K562 (cell line): ENCODE measurements around the gene KIAA0319L. TPM values are rescaled to one million over a fixed set of nuclear protein-coding genes. Genes with fewer than 3 reads are reported as not detected.
A peak's percentile ranks its signal among the peaks of the same experiment; 100 is the strongest.

Experiments
- ATF4 ChIP-seq: fragments of 450-650 bp; formaldehyde crosslinking; IDR thresholded peaks from 2 replicates; pipeline ENCODE4 v1.4.0; 2022; ENCODE audit warnings: mild to moderate bottlenecking, moderate library complexity
- CREB1 ChIP-seq, 2 experiments: sonication (generic) in 1 of 2; formaldehyde crosslinking in 1 of 2; IDR thresholded peaks; 2 replicates each; pipeline versions ENCODE4 v1.6.1 to v1.8.0; 2012 to 2022; ENCODE audit warnings: inconsistent platforms in 1 of 2, mild to moderate bottlenecking in 1 of 2, missing genetic modification reagents in 1 of 2, moderate library complexity in 1 of 2
- CREBBP ChIP-seq: IDR thresholded peaks from one replicate; pipeline ENCODE4 v1.6.1; 2012; ENCODE audit warnings: low read depth, mild to moderate bottlenecking, control low read depth, inconsistent platforms, low read length
- CREM ChIP-seq: IDR thresholded peaks from 2 replicates; pipeline ENCODE4 v1.6.1; 2014; ENCODE audit warnings: antibody characterized with exemption, low read depth
- E2F3 ChIP-seq: fragments of 250-450 bp; sonication (Bioruptor Pico); IDR thresholded peaks from 2 replicates; pipeline ENCODE4 v1.4.0; 2020; ENCODE audit warnings: mild to moderate bottlenecking
- EHMT2 ChIP-seq: fragments of 450-650 bp; IDR thresholded peaks from 2 replicates; pipeline ENCODE4 v1.6.1; 2018; ENCODE audit warnings: antibody characterized with exemption
- LEF1 ChIP-seq: fragments of 450-650 bp; IDR thresholded peaks from 2 replicates; pipeline ENCODE4 v1.6.1; 2016; ENCODE audit warnings: mild to moderate bottlenecking
- MTA1 ChIP-seq: fragments of 450-650 bp; IDR thresholded peaks from 2 replicates; pipeline ENCODE4 v1.6.1; 2017; ENCODE audit warnings: borderline replicate concordance
- NFE2 ChIP-seq: IDR thresholded peaks from 2 replicates; pipeline ENCODE4 v1.6.1; 2014; ENCODE audit warnings: antibody characterized with exemption, low read depth
- NFXL1 ChIP-seq: fragments of 450-650 bp; formaldehyde crosslinking; IDR thresholded peaks from 2 replicates; pipeline ENCODE4 v1.4.0; 2021; ENCODE audit warnings: mild to moderate bottlenecking
- NRF1 ChIP-seq, 2 experiments: fragments of 450-650 bp; IDR thresholded peaks in 1 of 2; conservative IDR thresholded peaks in 1 of 2; 2 replicates each; pipeline ENCODE4 v1.6.1; 2014; ENCODE audit warnings: mild to moderate bottlenecking in 2 of 2
- PATZ1 ChIP-seq: fragments of 250-450 bp; sonication (Bioruptor Pico); IDR thresholded peaks from 2 replicates; pipeline ENCODE4 v1.5.0; 2020; ENCODE audit warnings: mild to moderate bottlenecking, borderline replicate concordance
- RFX7 ChIP-seq: fragments of 250-450 bp; sonication (Bioruptor Pico); IDR thresholded peaks from 2 replicates; pipeline ENCODE4 v1.5.1; 2021; ENCODE audit warnings: mild to moderate bottlenecking
- SMAD4 ChIP-seq: fragments of 250-450 bp; sonication (Bioruptor Pico); conservative IDR thresholded peaks from 2 replicates; pipeline ENCODE4 v1.8.0; 2021; ENCODE audit warnings: inconsistent platforms, mild to moderate bottlenecking, moderate library complexity
- SNRNP70 ChIP-seq: fragments of 200-400 bp; formaldehyde crosslinking; optimal IDR thresholded peaks from 2 replicates; pipeline ENCODE3; 2017; ENCODE audit warnings: low read depth, low read length
- SOX6 ChIP-seq: fragments of 450-650 bp; IDR thresholded peaks from 2 replicates; pipeline ENCODE4 v1.6.1; 2014; ENCODE audit warnings: mild to moderate bottlenecking
- TBP ChIP-seq: optimal IDR thresholded peaks from 2 replicates; pipeline ENCODE3; 2011; ENCODE audit warnings: low read depth, low read length, improper control_type of control experiment
- TCFL5 ChIP-seq: fragments of 250-450 bp; sonication (Bioruptor Pico); conservative IDR thresholded peaks from 2 replicates; pipeline ENCODE4 v1.6.1; 2021; ENCODE audit warnings: mild to moderate bottlenecking, moderate library complexity, matching md5 sums
- TRIM28 ChIP-seq: fragments of 450-650 bp; IDR thresholded peaks from 2 replicates; pipeline ENCODE4 v1.6.1; 2017
- TSC22D4 ChIP-seq: fragments of 450-650 bp; IDR thresholded peaks from 2 replicates; pipeline ENCODE4 v1.6.1; 2016; ENCODE audit warnings: missing genetic modification characterization, missing biosample characterization, control low read depth
- ZKSCAN8 ChIP-seq: fragments of 200-800 bp; sonication (Bioruptor generic); IDR thresholded peaks from 2 replicates; pipeline ENCODE4 v1.6.1; 2016; ENCODE audit warnings: missing genetic modification characterization, missing compliant biosample characterization
- ZNF12 ChIP-seq: sonication (generic); formaldehyde crosslinking; IDR thresholded peaks from 2 replicates; pipeline ENCODE4 v1.4.0; 2020; ENCODE audit warnings: mild to moderate bottlenecking, missing genetic modification reagents
- ZNF282 ChIP-seq: sonication (generic); formaldehyde crosslinking; IDR thresholded peaks from 2 replicates; pipeline ENCODE4 v1.8.1; 2023; ENCODE audit warnings: missing genetic modification reagents
- ZNF518B ChIP-seq: fragments of 250-450 bp; sonication (Bioruptor Pico); IDR thresholded peaks from 2 replicates; pipeline ENCODE4 v1.5.0; 2021; ENCODE audit warnings: mild to moderate bottlenecking, moderate library complexity
- ZNF584 ChIP-seq: fragments of 200-800 bp; sonication (Bioruptor generic); IDR thresholded peaks from 2 replicates; pipeline ENCODE4 v1.6.1; 2016; ENCODE audit warnings: low read depth, mild to moderate bottlenecking, missing genetic modification characterization, missing compliant biosample characterization
- ZNF75A ChIP-seq: fragments of 450-650 bp; formaldehyde crosslinking; IDR thresholded peaks from 2 replicates; pipeline ENCODE4 v1.4.0; 2020; ENCODE audit warnings: mild to moderate bottlenecking
- ZNF785 ChIP-seq: fragments of 250-450 bp; sonication (Bioruptor Pico); IDR thresholded peaks from 2 replicates; pipeline ENCODE4 v1.4.0; 2020; ENCODE audit warnings: mild to moderate bottlenecking
- polyA plus RNA-seq, 8 experiments: library from polyadenylated mRNA; depleted of rRNA in 4 of 8; stranded (reverse) in 5 of 8; unstranded in 3 of 8; fragments of >200 nt; fragmentation: Nextera tagmentation in 2 of 8; fragmentation: Illumina TruSeq in 1 of 8; extraction: Ambion mirVana in 2 of 8; extraction: Trizol in 1 of 8; gene quantifications; 2 replicates each; pipeline versions ENCODE4 v1.2.1 to v1.2.3, GENCODE V29; 2011 to 2014; ENCODE audit warnings: inconsistent platforms in 1 of 8, missing spikeins in 1 of 8
- total RNA-seq, 7 experiments: library from RNA; depleted of rRNA in 6 of 7; stranded (reverse); fragments of >200 nt in 6 of 7; fragmentation: Illumina TruSeq in 2 of 7; extraction: Trizol in 2 of 7; gene quantifications; 2 replicates each; pipeline versions ENCODE4 v1.2.1 to v1.2.3, GENCODE V29; 2011 to 2021; ENCODE audit warnings: low replicate concordance in 1 of 7

Gene KIAA0319L
- total and polyA plus RNA-seq, 9 of the 15 experiments (the other 6 are each of a cell fraction or from before 2014, with no cell fraction given), result 2.4 to 51.7 (median 27.4) TPM

GRCh38 chr1:35499652-35500176 lies 57.5 kb downstream of the KIAA0319L start (continued):
- TF ChIP-seq ATF4 (CRISPR knock-in tag) (0 out of 2 replicates have a peak, but pooled peaks have one; percentile 14), ZNF12 (no peak), CREBBP (no peak), SMAD4 (CRISPR knock-in tag) (peak; percentile 82), ZNF785 (CRISPR knock-in tag) (no peak), SNRNP70 (no peak), TBP (no peak), RFX7 (CRISPR knock-in tag) (no peak), ZNF518B (CRISPR knock-in tag) (no peak), NFXL1 (CRISPR knock-in tag) (no peak), LEF1 (peak; percentile 87), ZKSCAN8 (CRISPR knock-in tag) (no peak), NRF1 (conservative IDR thresholded peaks at IDR 0.05 in 1 of 2, IDR thresholded peaks at IDR 0.05 in 1 of 2) (no peak), TCFL5 (CRISPR knock-in tag) (no peak), SOX6 (peak; percentile 97), TSC22D4 (tag) (no peak), ZNF584 (CRISPR knock-in tag) (no peak), ZNF75A (CRISPR knock-in tag) (no peak), ZNF282 (CRISPR knock-in tag) (no peak), NFE2 (0 out of 2 replicates have a peak, but pooled peaks have one; percentile 17), CREB1 (IDR thresholded peaks at IDR 0.05) (peak; percentile 66; the same call in 1 of the 2 replicates), CREB1 (CRISPR knock-in tag; IDR thresholded peaks at IDR 0.05) (no peak), PATZ1 (CRISPR knock-in tag) (no peak), CREM (peak; percentile 86), TRIM28 (peak; percentile 61; the same call in 1 of the 2 replicates), EHMT2 (no peak), MTA1 (peak; percentile 93), E2F3 (CRISPR knock-in tag) (no peak)
